ENCODE results near the gene GTPBP6. TPM values are rescaled to one million over a fixed set of nuclear protein-coding genes. Genes with fewer than 3 reads are reported as not detected.

GTPBP6 gene
- total RNA-seq: 34.2 and 34.4 TPM in 2 replicates

GRCh38 chrX:318739-319578 is at the start of gene GTPBP6:
Gene GTPBP6 (minus strand): TSS chrX:318796. CDS start chrX:318787, 9 bp downstream.
- H4K20me1 ChIP-seq (ENCODE audit: insufficient read depth, low read length): peaks cover 3% of the 10 kb centered on the region
- peaks cover 2% of the 10 kb centered on the region for H3K36me3 ChIP-seq (ENCODE audit: insufficient read depth, low read length)
- no peaks in the 10 kb centered on the region for H3K9me3 ChIP-seq (ENCODE audit: low read depth, low read length)
- H3K27me3 ChIP-seq (ENCODE audit: insufficient read depth, low read length): no peaks in the 10 kb centered on the region
- peak within 1 kb of the TSS; percentile 71 for H3K27ac ChIP-seq (ENCODE audit: low read depth, low read length)
- peak within 1 kb of the TSS; percentile 95 for H3K4me2 ChIP-seq (ENCODE audit: insufficient read depth, low read length)
- H3K4me3 ChIP-seq (ENCODE audit: insufficient read depth, low read length): peak within 1 kb of the TSS; percentile 93
- H3K79me2 ChIP-seq (ENCODE audit: insufficient read depth, low read length): peaks cover 18% of the 10 kb centered on the region
- H2AFZ ChIP-seq (ENCODE audit: low read length): peak within 1 kb of the TSS; percentile 82
- H3K4me1 ChIP-seq (ENCODE audit: insufficient read depth, low read length): peaks cover 11% of the 10 kb centered on the region
- DNase-seq (ENCODE audit: insufficient read length, low spot score, missing footprints): peak; percentile 100
- no peak for TF ChIP-seq CTCF (IDR thresholded peaks at IDR 0.05; ENCODE audit: extremely low read depth, low read depth, low read length)

GRCh38 chrX:367866-368265 is 49.3 kb upstream of the GTPBP6 start:
- no peak overlapping the region for H2AFZ ChIP-seq (ENCODE audit: low read length)
- H3K4me1 ChIP-seq (ENCODE audit: insufficient read depth, low read length): peaks cover 7% of the 10 kb centered on the region
- H3K27me3 ChIP-seq (ENCODE audit: insufficient read depth, low read length): peaks cover 16% of the 10 kb centered on the region
- H3K4me3 ChIP-seq (ENCODE audit: insufficient read depth, low read length): no peak overlapping the region
- no peak overlapping the region for H3K4me2 ChIP-seq (ENCODE audit: insufficient read depth, low read length)
- H3K36me3 ChIP-seq (ENCODE audit: insufficient read depth, low read length): no peaks in the 10 kb centered on the region
- peaks cover 2% of the 10 kb centered on the region for H3K79me2 ChIP-seq (ENCODE audit: insufficient read depth, low read length)
- H3K9me3 ChIP-seq (ENCODE audit: low read depth, low read length): no peaks in the 10 kb centered on the region
- DNase-seq (ENCODE audit: insufficient read length, low spot score, missing footprints): peak; percentile 50
- H3K27ac ChIP-seq (ENCODE audit: low read depth, low read length): no peak overlapping the region
- H4K20me1 ChIP-seq (ENCODE audit: insufficient read depth, low read length): peaks cover 7% of the 10 kb centered on the region
- TF ChIP-seq CTCF (IDR thresholded peaks at IDR 0.05; ENCODE audit: extremely low read depth, low read depth, low read length): no peak

GRCh38 chrX:367349-367748 is 48.8 kb upstream of the GTPBP6 start:
- Histone ChIP-seq H3K27me3 (ENCODE audit: insufficient read depth, low read length) (peaks cover 11% of the 10 kb centered on the region), H4K20me1 (ENCODE audit: insufficient read depth, low read length) (peaks cover 7% of the 10 kb centered on the region), H3K4me2 (ENCODE audit: insufficient read depth, low read length) (no peak overlapping the region), H3K4me1 (ENCODE audit: insufficient read depth, low read length) (peaks cover 7% of the 10 kb centered on the region), H3K36me3 (ENCODE audit: insufficient read depth, low read length) (no peaks in the 10 kb centered on the region), H3K4me3 (ENCODE audit: insufficient read depth, low read length) (no peak overlapping the region), H2AFZ (ENCODE audit: low read length) (no peak overlapping the region), H3K79me2 (ENCODE audit: insufficient read depth, low read length) (peaks cover 2% of the 10 kb centered on the region), H3K9me3 (ENCODE audit: low read depth, low read length) (no peaks in the 10 kb centered on the region), H3K27ac (ENCODE audit: low read depth, low read length) (no peak overlapping the region)
- no peak for TF ChIP-seq CTCF (IDR thresholded peaks at IDR 0.05; ENCODE audit: extremely low read depth, low read depth, low read length)
- peak; percentile 52 for DNase-seq (ENCODE audit: insufficient read length, low spot score, missing footprints)

GRCh38 chrX:363621-364375 is 45.2 kb upstream of the GTPBP6 start:
- no peak for TF ChIP-seq CTCF (IDR thresholded peaks at IDR 0.05; ENCODE audit: extremely low read depth, low read depth, low read length)
- no peaks in the 10 kb centered on the region for H4K20me1 ChIP-seq (ENCODE audit: insufficient read depth, low read length)
- H3K36me3 ChIP-seq (ENCODE audit: insufficient read depth, low read length): no peaks in the 10 kb centered on the region
- no peaks in the 10 kb centered on the region for H3K27me3 ChIP-seq (ENCODE audit: insufficient read depth, low read length)
- no peak overlapping the region for H3K4me2 ChIP-seq (ENCODE audit: insufficient read depth, low read length)
- no peak overlapping the region for H3K4me3 ChIP-seq (ENCODE audit: insufficient read depth, low read length)
- H2AFZ ChIP-seq (ENCODE audit: low read length): no peak overlapping the region
- peaks cover 2% of the 10 kb centered on the region for H3K4me1 ChIP-seq (ENCODE audit: insufficient read depth, low read length)
- no peaks in the 10 kb centered on the region for H3K9me3 ChIP-seq (ENCODE audit: low read depth, low read length)
- H3K27ac ChIP-seq (ENCODE audit: low read depth, low read length): no peak overlapping the region
- peaks cover 2% of the 10 kb centered on the region for H3K79me2 ChIP-seq (ENCODE audit: insufficient read depth, low read length)
- no peak for DNase-seq (ENCODE audit: insufficient read length, low spot score, missing footprints)

All from osteoblast (primary cell).